GM12865 (cell line): Measurements from ENCODE around the gene DEPDC7.
"Not testable (repeated sequence)": the region's sequence is repeated elsewhere in the genome, so short reads cannot be mapped to it uniquely, and the experiment has no call there.

ENCODE experiments used
- DNase-seq: peaks from one replicate; pipeline ENCODE4 v3.0.0; 2010; ENCODE audit warnings: low read depth
- H3K4me3 ChIP-seq: 2 replicates; pipeline ENCODE4 v1.5.1; 2011; ENCODE audit warnings: mild to moderate bottlenecking, low read depth, low read length, control low read depth
- CTCF ChIP-seq: IDR thresholded peaks from 2 replicates; pipeline ENCODE4 v1.5.1; 2011; ENCODE audit warnings: low read length, control low read depth, low read depth, inconsistent platforms; ENCODE audit not compliant: insufficient read depth; ENCODE audit errors: missing control alignments

The DEPDC7 gene

DNA sequence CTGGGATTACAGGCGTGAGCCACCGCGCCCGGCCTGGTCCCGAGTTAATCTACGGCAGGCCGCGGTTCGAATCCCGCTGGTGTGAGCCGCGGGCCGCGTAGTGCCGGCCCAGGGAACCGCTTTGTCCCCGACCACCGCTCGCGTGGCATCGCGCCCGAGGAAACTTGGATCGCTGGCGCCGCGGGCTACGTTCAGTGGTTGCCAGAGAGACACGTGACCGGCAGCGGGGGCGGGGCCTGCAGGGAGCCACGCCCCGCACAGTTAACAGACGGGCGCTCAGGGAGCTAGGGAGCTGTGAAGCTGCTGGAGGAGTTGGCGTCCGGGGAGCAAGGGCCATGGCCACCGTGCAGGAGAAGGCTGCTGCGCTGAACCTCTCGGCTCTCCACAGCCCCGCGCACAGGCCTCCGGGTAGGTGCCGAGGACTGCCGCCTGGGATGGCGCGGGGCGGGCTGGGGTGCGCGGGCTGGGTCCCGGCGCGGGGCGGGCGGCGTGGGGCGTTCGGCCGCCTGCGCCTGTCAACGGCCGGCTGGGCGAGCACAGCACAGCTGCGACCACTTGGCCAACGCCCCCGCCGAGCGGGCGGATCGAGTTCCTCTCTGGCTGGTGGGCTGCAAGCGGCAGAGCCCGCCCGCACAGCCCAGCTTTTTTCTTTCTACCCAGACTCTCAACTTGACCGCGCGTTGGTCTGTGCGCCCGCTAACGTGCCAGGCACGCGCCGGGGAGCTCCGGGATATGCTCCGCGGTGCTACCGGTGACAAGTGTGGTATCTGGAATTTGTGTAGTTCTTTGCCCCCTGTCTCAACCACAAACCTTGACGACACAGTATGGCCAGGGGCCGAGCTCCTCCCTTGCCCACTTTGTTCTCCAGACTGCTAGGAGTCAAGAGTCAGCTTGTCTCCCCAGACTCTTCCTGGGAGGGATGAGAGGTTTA, at the start of gene DEPDC7:
TSS of gene DEPDC7 (plus strand) at position 258 of the 931 bp plus-strand sequence. CDS start at position 336, 78 bp downstream.
- H3K4me3 ChIP-seq: no peak within 1 kb of the TSS

GRCh38 chr11:32968541-32968940, 47.1 kb upstream of the DEPDC7 start:
- no peak for DNase-seq
- no peak overlapping the region for H3K4me3 ChIP-seq
- TF ChIP-seq CTCF: no peak

More for the DNA sequence above, at the start of gene DEPDC7:
- TF ChIP-seq CTCF: no peak
- DNase-seq: peak; percentile 15

- not testable (repeated sequence) for H3K4me3 ChIP-seq, DNase-seq
These were observed 43.4 kb upstream of the DEPDC7 start for GRCh38 chr11:32972233-32972632.

DNA sequence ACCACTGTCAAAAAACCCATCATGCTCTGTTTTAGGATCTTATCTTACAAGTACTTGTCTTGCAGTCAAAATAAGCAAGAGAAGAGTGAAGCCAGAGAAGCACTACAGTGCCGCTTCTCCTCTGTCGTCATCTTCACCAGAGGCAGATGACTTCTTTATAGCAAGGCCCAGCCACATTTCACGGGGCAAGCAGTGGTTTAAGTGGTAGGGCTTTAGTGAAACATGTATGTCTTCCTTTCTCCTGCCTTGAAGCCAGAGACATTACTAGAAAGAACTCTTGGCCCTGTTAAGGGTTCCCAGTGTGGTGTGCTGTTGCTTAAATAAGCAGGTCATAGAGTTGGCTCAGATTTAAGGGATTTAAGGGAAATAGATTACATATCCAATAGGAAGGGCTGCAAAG, 42.9 kb upstream of the DEPDC7 start:
- TF ChIP-seq CTCF: no peak
- no peak for DNase-seq
- H3K4me3 ChIP-seq: no peak overlapping the region

GRCh38 chr11:32982626-32983025, 33.1 kb upstream of the DEPDC7 start:
- no peak for TF ChIP-seq CTCF
- DNase-seq: no peak
- no peak overlapping the region for H3K4me3 ChIP-seq

DNA sequence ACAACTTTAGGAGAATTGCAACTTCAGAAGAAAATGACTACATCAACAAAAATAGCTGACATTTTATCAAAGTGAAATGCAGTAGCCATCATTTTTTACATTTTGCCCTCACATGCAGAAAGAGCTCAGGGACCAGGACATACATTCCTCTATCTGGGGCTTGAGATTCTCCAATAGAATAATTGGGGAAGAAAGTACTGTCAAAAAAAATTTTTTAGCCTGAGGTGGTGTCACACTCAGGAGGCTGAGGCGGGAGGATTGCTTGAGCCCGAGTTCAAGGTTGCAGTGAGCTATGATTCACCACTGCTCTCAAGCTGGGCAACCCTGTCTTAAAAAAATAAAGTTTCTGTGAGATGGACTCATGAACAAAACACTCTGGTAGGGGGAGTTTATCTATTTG, 32.2 kb upstream of the DEPDC7 start:
- no peak for DNase-seq
- no peak for TF ChIP-seq CTCF
- no peak overlapping the region for H3K4me3 ChIP-seq

- DNase-seq: no peak
- no peak overlapping the region for H3K4me3 ChIP-seq
- TF ChIP-seq CTCF: no peak
These were observed 30.1 kb upstream of the DEPDC7 start for GRCh38 chr11:32985600-32985999.
